GM12864 (cell line): ENCODE data around the gene NTN1.

ENCODE experiments used
- DNase-seq: peaks from one replicate; pipeline ENCODE4 v3.0.0-alpha.2; 2011; ENCODE audit warnings: low read depth
- H3K4me3 ChIP-seq: 2 replicates; pipeline ENCODE4 v1.5.1; 2011; ENCODE audit warnings: mild to moderate bottlenecking, low read depth, low read length, control low read depth
- TF ChIP-seq, protein P1 (sequence below): IDR thresholded peaks from 2 replicates; pipeline ENCODE4 v1.5.1; 2011; ENCODE audit warnings: low read depth, mild to moderate bottlenecking, moderate library complexity, low read length, control low read depth, inconsistent platforms; ENCODE audit errors: missing control alignments

Gene NTN1

DNA sequence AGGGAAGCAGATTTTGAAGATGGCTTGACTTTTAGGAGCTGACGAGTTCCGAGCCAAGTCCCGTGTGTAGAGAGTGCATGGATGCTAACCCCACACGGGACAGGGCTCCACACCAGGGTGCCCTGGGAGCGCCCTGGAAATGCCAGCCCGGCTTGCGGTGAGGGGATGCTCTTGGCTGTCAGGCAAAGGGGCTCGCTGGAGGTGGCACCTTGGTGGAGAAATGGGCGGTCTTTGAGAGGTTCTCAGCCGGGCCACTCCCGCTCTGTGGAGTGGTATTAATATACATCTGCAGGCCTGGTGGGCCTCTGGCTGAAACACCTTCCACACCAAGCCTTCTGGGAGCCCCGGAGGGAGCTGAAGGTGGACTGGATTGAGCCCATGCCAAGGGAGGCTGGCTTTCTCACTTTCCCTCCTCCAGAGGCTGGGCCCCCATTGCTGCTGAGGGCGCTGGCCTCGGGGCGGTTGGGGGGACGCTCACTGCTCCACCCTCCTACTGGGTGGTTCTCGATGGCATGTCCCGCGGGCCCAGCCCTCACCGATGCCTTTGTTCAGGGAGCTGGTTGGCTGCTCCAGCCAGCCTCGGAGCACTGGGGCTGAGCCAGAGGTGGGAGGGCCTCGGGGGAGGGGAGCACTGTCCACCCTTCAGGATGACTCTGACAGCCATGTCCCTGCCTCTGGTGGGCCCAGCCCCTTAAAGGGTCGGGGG is 210.3 kb downstream of the NTN1 start:
- TF ChIP-seq, protein P1, sequence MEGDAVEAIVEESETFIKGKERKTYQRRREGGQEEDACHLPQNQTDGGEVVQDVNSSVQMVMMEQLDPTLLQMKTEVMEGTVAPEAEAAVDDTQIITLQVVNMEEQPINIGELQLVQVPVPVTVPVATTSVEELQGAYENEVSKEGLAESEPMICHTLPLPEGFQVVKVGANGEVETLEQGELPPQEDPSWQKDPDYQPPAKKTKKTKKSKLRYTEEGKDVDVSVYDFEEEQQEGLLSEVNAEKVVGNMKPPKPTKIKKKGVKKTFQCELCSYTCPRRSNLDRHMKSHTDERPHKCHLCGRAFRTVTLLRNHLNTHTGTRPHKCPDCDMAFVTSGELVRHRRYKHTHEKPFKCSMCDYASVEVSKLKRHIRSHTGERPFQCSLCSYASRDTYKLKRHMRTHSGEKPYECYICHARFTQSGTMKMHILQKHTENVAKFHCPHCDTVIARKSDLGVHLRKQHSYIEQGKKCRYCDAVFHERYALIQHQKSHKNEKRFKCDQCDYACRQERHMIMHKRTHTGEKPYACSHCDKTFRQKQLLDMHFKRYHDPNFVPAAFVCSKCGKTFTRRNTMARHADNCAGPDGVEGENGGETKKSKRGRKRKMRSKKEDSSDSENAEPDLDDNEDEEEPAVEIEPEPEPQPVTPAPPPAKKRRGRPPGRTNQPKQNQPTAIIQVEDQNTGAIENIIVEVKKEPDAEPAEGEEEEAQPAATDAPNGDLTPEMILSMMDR, result no peak
- DNase-seq, result no peak
- no peak overlapping the region for H3K4me3 ChIP-seq

DNA sequence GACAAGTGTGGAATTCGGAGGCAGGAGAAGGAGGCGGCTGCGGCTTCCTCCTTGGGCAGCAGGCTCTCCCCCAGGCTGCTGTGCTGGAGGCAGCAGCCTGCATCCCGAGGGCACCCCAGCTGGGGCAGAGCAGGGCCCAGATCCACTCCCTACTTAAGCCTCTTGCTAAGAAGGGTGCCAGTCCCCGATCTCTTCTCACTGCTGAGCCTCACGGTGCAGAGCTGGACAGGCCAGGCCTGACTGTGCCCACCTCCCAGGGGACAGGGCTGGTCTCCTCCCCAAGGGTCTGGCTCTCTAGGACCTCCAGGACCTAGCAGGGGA is 210.8 kb downstream of the NTN1 start:
- no peak for DNase-seq
- no peak overlapping the region for H3K4me3 ChIP-seq
- TF ChIP-seq, protein P1, result no peak

DNA sequence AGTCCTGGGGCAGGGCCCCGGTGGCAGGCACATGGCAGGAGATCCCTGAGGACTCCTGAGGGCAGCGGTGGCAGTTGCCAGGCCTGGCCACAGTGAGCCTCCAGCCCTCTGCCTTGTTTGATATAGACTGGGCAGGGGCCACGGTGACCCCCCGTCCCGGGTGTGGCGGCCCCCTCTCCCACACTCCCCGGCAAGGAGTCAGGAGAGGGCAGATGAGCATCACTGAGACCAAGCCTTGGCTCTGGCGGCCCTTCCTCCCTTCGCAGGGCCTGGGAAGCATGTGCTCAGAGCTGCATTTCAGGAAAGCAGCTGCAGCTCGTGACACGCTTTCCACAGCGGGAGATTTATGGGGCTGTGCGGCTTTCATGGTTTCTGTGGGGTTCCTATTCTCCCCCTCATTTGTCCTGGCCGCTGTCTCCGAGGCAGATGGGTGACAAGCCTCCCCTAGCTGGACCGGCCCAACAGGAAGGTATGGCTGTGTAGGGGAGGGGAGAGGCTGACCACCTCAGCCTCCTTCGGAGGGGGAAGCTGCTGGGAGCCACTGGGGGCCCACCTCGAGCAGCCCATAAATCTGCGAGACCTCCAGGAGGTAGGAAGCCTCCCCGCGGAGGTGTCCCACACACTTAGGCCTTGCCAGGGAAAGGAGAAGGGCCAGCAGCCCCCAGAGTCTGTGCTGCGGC is 211.4 kb downstream of the NTN1 start:
- DNase-seq, result no peak
- H3K4me3 ChIP-seq, result no peak overlapping the region
- TF ChIP-seq, protein P1, result no peak

DNA sequence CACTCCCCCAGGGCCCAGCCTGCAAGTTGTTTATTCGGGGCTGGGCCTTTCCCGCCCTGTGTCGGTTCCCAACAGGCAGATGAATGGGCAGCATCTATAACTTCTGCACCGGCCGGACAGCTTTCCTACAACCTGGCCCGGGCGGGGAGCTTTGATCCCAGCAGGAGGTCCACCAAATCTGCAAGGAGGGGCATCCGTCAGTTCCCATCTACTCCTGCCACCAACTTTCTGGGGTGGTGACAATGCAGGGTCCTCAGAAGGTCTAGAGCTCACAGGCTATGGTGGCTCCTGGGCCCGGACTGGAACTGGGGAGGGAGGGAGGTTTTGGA is 211.9 kb downstream of the NTN1 start:
- TF ChIP-seq, protein P1, result no peak
- H3K4me3 ChIP-seq, result no peak overlapping the region
- no peak for DNase-seq

DNA sequence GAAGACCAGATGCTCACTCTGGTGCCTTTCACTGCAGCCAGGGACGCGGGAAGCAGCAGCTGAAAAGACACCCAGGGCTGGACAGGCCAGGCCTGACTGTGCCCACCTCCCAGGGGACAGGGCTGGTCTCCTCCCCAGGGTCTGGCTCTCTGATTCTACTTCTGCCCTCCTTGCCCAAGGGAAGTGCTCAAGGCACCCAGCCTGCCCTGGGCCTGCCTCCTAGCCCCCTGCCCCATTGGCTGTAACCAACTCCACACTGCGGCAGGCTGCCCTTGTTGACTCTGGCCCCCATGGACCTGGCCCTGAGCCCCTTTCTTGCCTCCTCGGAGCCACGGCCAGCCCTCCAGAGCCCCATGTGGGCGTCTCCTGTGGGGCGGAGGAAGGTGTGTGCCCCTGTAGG is 212.5 kb downstream of the NTN1 start:
- DNase-seq, result no peak
- H3K4me3 ChIP-seq, result no peak overlapping the region
- TF ChIP-seq, protein P1, result no peak

DNA sequence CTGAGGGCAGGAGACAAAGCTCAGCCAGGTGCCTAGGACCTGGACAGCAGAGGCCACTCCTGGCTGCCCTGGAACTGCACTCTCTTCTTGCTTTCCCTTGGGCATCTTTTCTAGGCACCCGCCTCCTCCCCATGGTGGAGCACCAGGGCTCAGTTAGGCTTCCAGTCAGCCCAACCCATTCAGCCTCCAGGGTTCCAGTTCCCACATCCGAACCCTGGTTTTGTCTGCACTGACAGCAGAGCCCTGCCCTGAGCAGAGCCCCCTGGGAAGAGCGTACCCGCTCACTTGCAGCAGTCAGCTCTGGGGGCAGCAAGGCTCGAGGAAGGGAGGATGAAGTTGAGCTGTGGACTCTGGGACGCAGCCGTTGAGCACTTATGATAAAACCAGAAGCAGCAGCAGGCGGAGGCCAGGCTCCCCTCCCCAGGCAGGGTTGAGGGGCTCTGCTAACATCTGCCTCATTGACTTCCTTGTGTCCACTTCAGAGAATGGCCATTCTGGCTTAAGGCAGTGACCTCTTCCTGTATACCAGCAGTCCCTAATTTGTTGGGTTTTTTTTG is 213.2 kb downstream of the NTN1 start:
- H3K4me3 ChIP-seq, result no peak overlapping the region
- DNase-seq, result no peak
- TF ChIP-seq, protein P1, result no peak

DNA sequence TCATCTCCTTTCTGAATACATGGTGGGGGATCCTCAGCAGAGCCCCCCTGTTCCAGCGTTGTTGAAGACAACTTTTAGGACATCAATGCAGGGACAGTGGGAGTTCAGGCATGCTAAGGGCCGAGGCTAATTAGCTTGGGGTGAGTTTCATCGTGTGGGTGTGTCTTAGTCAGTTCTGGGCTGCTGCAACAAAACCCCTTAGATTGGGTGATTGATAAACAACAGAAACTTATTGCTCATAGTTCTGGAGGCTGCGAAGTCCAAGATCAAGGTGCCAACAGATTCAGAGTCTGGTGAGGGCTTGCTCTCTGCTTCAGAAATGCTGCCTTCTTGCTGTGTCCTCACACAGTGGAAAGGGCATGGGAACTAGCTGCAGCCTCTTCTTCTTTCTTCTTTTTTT is 214.0 kb downstream of the NTN1 start:
- no peak for DNase-seq
- TF ChIP-seq, protein P1, result no peak
- H3K4me3 ChIP-seq, result no peak overlapping the region
